GM12878 (cell line): Measurements from ENCODE around the gene ARID5B. TPM values are rescaled to one million over a fixed set of nuclear protein-coding genes. Genes with fewer than 3 reads are reported as not detected.

ENCODE experiments used
- ATF7 ChIP-seq: fragments of 450-650 bp; IDR thresholded peaks from 2 replicates; pipeline ENCODE4 v1.6.1; 2016; ENCODE audit warnings: low read depth, mild to moderate bottlenecking
- BHLHE40 ChIP-seq, 2 experiments: fragments of 450-650 bp in 1 of 2; IDR thresholded peaks; 2 replicates each; pipeline ENCODE4 v1.6.1; 2011 to 2017; ENCODE audit warnings: low read depth in 2 of 2, borderline replicate concordance in 1 of 2, improper control_type of control experiment in 1 of 2, low read length in 1 of 2, mild to moderate bottlenecking in 1 of 2
- BMI1 ChIP-seq: fragments of 450-650 bp; IDR thresholded peaks from 2 replicates; pipeline ENCODE4 v1.6.1; 2016; ENCODE audit warnings: mild to moderate bottlenecking, moderate library complexity, borderline replicate concordance
- FOXK2 ChIP-seq: fragments of 450-650 bp; IDR thresholded peaks from 2 replicates; pipeline ENCODE4 v1.6.1; 2017; ENCODE audit warnings: mild to moderate bottlenecking, moderate library complexity
- LARP7 ChIP-seq: fragments of 450-650 bp; IDR thresholded peaks from 2 replicates; pipeline ENCODE4 v1.6.1; 2017; ENCODE audit warnings: mild to moderate bottlenecking
- MXI1 ChIP-seq: fragments of 150-350 bp; IDR thresholded peaks from 2 replicates; pipeline ENCODE4 v1.6.1; 2011; ENCODE audit warnings: low read depth, mild to moderate bottlenecking, inconsistent platforms, low read length, improper control_type of control experiment
- MYC ChIP-seq: IDR thresholded peaks from 2 replicates; pipeline ENCODE4 v1.6.1; 2011; ENCODE audit warnings: mild to moderate bottlenecking, low read length, moderate library complexity, inconsistent platforms; ENCODE audit not compliant: insufficient read depth, insufficient replicate concordance, insufficient read length, severe bottlenecking
- NR2C1 ChIP-seq: fragments of 450-650 bp; IDR thresholded peaks from 2 replicates; pipeline ENCODE4 v1.6.1; 2017; ENCODE audit warnings: antibody characterized with exemption, mild to moderate bottlenecking, moderate library complexity
- POLR2AphosphoS2 ChIP-seq: IDR thresholded peaks from 2 replicates; pipeline ENCODE4 v1.6.1; 2011; ENCODE audit warnings: low read depth, mild to moderate bottlenecking, low read length, improper control_type of control experiment, moderate library complexity
- RELA ChIP-seq: fragments of 450-650 bp; IDR thresholded peaks from 2 replicates; pipeline ENCODE4 v1.8.0; 2014; ENCODE audit warnings: borderline replicate concordance; ENCODE audit not compliant: partially characterized antibody
- ZNF24 ChIP-seq: fragments of 450-650 bp; IDR thresholded peaks from 2 replicates; pipeline ENCODE4 v1.6.1; 2017; ENCODE audit warnings: antibody characterized with exemption, mild to moderate bottlenecking
- ZNF384 ChIP-seq: IDR thresholded peaks from 2 replicates; pipeline ENCODE4 v1.6.1; 2012; ENCODE audit warnings: low read depth, mild to moderate bottlenecking, low read length, improper control_type of control experiment, borderline replicate concordance
- ZZZ3 ChIP-seq: IDR thresholded peaks from 2 replicates; pipeline ENCODE4 v1.6.1; 2011; ENCODE audit warnings: low read depth; ENCODE audit not compliant: control insufficient read depth, insufficient read length
- polyA plus RNA-seq, 11 experiments: library from polyadenylated mRNA; depleted of rRNA in 4 of 11; unstranded in 6 of 11; stranded (reverse) in 5 of 11; fragments of >200 nt; fragmentation: Nextera tagmentation in 4 of 11; fragmentation: Illumina TruSeq in 1 of 11; extraction: Ambion mirVana in 4 of 11; extraction: Trizol in 1 of 11; gene quantifications; 1 replicate in 1 of 11; 2 replicates in 10 of 11; pipeline versions ENCODE4 v1.2.1 to v1.2.3, GENCODE V29; 2011 to 2016; ENCODE audit warnings: inconsistent platforms in 2 of 11, missing spikeins in 2 of 11, low read depth in 1 of 11
- total RNA-seq, 4 experiments: library from RNA; depleted of rRNA in 3 of 4; stranded (reverse); fragments of >200 nt in 3 of 4; fragmentation: Illumina TruSeq in 1 of 4; extraction: Trizol in 1 of 4; gene quantifications; 2 replicates each; pipeline versions ENCODE4 v1.2.1 to v1.2.3, GENCODE V29; 2013 to 2021
- TF ChIP-seq, protein P1 (sequence below): IDR thresholded peaks from 2 replicates; pipeline ENCODE4 v1.6.1; 2011; ENCODE audit warnings: low read depth, mild to moderate bottlenecking, low read length, moderate library complexity, borderline replicate concordance; ENCODE audit errors: extremely low read depth
- TF ChIP-seq, protein P2 (sequence below): fragments of 450-650 bp; formaldehyde crosslinking; IDR thresholded peaks from 2 replicates; pipeline ENCODE4 v1.5.0; 2022; ENCODE audit warnings: mild to moderate bottlenecking, missing genetic modification characterization
- TF ChIP-seq, protein P3 (sequence below): fragments of 150-350 bp; IDR thresholded peaks from 2 replicates; pipeline ENCODE4 v1.6.1; 2014; ENCODE audit warnings: mild to moderate bottlenecking, low read depth, low read length
- TF ChIP-seq, protein P4 (sequence below): fragments of 450-650 bp; IDR thresholded peaks from 2 replicates; pipeline ENCODE4 v1.6.1; 2017; ENCODE audit warnings: mild to moderate bottlenecking, moderate library complexity
- TF ChIP-seq, protein P5 (sequence below): IDR thresholded peaks from 2 replicates; pipeline ENCODE4 v1.6.1; 2012; ENCODE audit warnings: low read length, inconsistent platforms

Gene ARID5B
- total and polyA plus RNA-seq, 10 of the 15 experiments (the other 5 are each of a cell fraction or from before 2014, with no cell fraction given) = 2.7 to 8.5 (median 6.1) TPM

DNA sequence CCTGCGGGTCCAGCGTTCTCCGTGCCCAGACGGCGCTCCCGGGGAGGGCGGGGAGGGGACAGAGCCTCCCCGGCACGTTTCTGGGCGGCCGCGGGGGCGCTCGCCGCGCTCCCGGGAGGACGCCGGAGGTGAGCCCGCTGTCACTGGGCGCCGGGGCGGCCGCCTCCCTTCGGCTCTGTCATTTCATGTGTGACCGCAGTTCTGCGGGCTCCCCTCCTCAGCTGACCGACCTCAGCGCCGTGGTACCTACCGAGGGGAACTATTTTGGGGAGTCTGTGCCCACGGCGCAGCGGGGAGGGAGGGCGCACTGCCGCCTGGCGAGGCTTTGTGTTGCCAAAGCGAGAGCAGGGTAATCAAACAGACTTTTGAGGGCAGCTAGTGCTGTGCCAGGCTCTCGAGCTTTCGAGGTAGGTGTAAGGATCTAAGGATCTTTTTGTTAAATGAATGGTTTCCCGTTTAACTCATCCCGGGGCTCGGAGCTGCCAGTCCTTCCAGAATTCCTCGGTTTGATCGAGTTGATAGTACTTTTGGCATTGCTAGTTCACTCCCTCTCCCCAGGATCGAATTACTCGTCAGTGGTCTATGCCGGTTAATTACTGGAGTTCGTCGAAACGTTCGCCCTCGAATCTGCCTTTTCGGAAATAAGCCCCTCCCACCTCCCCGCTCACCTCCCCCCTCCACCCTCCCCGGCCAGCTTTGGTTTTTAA is 1.9 kb downstream of the ARID5B start (continued):
- TF ChIP-seq BHLHE40 (IDR thresholded peaks at IDR 0.05; ENCODE audit: borderline replicate concordance in 1 of 2, low read depth in 2 of 2, low read length in 1 of 2) (peak; percentile 98 to 99), RELA (no peak), FOXK2 (no peak), ATF7 (no peak), POLR2AphosphoS2 (peak; percentile 74; the same call in 1 of the 2 replicates), ZNF24 (no peak), MXI1 (peak; percentile 80), LARP7 (no peak; the same call in 1 of the 2 replicates), NR2C1 (no peak), BMI1 (no peak), ZZZ3 (no peak), ZNF384 (no peak), MYC (no peak)
- TF ChIP-seq, protein P1, sequence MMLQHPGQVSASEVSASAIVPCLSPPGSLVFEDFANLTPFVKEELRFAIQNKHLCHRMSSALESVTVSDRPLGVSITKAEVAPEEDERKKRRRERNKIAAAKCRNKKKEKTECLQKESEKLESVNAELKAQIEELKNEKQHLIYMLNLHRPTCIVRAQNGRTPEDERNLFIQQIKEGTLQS = no peak
- TF ChIP-seq, protein P2, sequence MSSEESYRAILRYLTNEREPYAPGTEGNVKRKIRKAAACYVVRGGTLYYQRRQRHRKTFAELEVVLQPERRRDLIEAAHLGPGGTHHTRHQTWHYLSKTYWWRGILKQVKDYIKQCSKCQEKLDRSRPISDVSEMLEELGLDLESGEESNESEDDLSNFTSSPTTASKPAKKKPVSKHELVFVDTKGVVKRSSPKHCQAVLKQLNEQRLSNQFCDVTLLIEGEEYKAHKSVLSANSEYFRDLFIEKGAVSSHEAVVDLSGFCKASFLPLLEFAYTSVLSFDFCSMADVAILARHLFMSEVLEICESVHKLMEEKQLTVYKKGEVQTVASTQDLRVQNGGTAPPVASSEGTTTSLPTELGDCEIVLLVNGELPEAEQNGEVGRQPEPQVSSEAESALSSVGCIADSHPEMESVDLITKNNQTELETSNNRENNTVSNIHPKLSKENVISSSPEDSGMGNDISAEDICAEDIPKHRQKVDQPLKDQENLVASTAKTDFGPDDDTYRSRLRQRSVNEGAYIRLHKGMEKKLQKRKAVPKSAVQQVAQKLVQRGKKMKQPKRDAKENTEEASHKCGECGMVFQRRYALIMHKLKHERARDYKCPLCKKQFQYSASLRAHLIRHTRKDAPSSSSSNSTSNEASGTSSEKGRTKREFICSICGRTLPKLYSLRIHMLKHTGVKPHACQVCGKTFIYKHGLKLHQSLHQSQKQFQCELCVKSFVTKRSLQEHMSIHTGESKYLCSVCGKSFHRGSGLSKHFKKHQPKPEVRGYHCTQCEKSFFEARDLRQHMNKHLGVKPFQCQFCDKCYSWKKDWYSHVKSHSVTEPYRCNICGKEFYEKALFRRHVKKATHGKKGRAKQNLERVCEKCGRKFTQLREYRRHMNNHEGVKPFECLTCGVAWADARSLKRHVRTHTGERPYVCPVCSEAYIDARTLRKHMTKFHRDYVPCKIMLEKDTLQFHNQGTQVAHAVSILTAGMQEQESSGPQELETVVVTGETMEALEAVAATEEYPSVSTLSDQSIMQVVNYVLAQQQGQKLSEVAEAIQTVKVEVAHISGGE (CRISPR knock-in tag) = no peak
- TF ChIP-seq, protein P3, sequence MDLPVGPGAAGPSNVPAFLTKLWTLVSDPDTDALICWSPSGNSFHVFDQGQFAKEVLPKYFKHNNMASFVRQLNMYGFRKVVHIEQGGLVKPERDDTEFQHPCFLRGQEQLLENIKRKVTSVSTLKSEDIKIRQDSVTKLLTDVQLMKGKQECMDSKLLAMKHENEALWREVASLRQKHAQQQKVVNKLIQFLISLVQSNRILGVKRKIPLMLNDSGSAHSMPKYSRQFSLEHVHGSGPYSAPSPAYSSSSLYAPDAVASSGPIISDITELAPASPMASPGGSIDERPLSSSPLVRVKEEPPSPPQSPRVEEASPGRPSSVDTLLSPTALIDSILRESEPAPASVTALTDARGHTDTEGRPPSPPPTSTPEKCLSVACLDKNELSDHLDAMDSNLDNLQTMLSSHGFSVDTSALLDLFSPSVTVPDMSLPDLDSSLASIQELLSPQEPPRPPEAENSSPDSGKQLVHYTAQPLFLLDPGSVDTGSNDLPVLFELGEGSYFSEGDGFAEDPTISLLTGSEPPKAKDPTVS = no peak
- TF ChIP-seq, protein P4, sequence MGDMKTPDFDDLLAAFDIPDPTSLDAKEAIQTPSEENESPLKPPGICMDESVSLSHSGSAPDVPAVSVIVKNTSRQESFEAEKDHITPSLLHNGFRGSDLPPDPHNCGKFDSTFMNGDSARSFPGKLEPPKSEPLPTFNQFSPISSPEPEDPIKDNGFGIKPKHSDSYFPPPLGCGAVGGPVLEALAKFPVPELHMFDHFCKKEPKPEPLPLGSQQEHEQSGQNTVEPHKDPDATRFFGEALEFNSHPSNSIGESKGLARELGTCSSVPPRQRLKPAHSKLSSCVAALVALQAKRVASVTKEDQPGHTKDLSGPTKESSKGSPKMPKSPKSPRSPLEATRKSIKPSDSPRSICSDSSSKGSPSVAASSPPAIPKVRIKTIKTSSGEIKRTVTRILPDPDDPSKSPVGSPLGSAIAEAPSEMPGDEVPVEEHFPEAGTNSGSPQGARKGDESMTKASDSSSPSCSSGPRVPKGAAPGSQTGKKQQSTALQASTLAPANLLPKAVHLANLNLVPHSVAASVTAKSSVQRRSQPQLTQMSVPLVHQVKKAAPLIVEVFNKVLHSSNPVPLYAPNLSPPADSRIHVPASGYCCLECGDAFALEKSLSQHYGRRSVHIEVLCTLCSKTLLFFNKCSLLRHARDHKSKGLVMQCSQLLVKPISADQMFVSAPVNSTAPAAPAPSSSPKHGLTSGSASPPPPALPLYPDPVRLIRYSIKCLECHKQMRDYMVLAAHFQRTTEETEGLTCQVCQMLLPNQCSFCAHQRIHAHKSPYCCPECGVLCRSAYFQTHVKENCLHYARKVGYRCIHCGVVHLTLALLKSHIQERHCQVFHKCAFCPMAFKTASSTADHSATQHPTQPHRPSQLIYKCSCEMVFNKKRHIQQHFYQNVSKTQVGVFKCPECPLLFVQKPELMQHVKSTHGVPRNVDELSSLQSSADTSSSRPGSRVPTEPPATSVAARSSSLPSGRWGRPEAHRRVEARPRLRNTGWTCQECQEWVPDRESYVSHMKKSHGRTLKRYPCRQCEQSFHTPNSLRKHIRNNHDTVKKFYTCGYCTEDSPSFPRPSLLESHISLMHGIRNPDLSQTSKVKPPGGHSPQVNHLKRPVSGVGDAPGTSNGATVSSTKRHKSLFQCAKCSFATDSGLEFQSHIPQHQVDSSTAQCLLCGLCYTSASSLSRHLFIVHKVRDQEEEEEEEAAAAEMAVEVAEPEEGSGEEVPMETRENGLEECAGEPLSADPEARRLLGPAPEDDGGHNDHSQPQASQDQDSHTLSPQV = no peak
- TF ChIP-seq, protein P5, sequence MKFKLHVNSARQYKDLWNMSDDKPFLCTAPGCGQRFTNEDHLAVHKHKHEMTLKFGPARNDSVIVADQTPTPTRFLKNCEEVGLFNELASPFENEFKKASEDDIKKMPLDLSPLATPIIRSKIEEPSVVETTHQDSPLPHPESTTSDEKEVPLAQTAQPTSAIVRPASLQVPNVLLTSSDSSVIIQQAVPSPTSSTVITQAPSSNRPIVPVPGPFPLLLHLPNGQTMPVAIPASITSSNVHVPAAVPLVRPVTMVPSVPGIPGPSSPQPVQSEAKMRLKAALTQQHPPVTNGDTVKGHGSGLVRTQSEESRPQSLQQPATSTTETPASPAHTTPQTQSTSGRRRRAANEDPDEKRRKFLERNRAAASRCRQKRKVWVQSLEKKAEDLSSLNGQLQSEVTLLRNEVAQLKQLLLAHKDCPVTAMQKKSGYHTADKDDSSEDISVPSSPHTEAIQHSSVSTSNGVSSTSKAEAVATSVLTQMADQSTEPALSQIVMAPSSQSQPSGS = peak; percentile 28; the same call in 1 of the 2 replicates
